RWPE1 (cell line): ENCODE data around the gene INPP4B.

Experiments used
- CTCF ChIA-PET: fragments of 350-600 bp; sonication (Branson Sonifier 250); formaldehyde crosslinking; extraction: SDS; loops from one replicate; lab custom pipeline; 2021; lab: Yijun Ruan, JAX
- POLR2A ChIA-PET: fragments of 400-600 bp; formaldehyde crosslinking; extraction: SDS; loops from one replicate; lab custom pipeline; 2020; ENCODE audit warnings: antibody characterized with exemption; ENCODE audit not compliant: low non-redundant PET; lab: Yijun Ruan, JAX
- DNase-seq: peaks from one replicate; pipeline ENCODE4 v3.0.0; 2012; ENCODE audit warnings: low spot score
- H3K27ac ChIP-seq: fragments of 450-650 bp; 2 replicates; pipeline ENCODE4 v1.5.1; 2017
- CTCF ChIP-seq: fragments of 450-650 bp; conservative IDR thresholded peaks from 2 replicates; pipeline ENCODE4 v1.5.1; 2017; ENCODE audit warnings: low read depth, mild to moderate bottlenecking

Gene INPP4B

GRCh38 chr4:142566777-142567176 lies 279.3 kb downstream of the INPP4B start:
- ChIA-PET CTCF (no interaction called here), POLR2A (no interaction called here)
- TF ChIP-seq CTCF, result no peak
- DNase-seq, result no peak
- no peak overlapping the region for H3K27ac ChIP-seq

- DNase-seq, result no peak
- H3K27ac ChIP-seq, result no peak overlapping the region
- ChIA-PET POLR2A (no interaction called here), CTCF (no interaction called here)
- no peak for TF ChIP-seq CTCF
These were observed 279.9 kb downstream of the INPP4B start for GRCh38 chr4:142566243-142566642.

- ChIA-PET CTCF (no interaction called here), POLR2A (no interaction called here)
- no peak for TF ChIP-seq CTCF
- DNase-seq, result no peak
- H3K27ac ChIP-seq, result no peak overlapping the region
These were observed 280.3 kb downstream of the INPP4B start for GRCh38 chr4:142565771-142566170.

GRCh38 chr4:142563682-142564291 lies 282.3 kb downstream of the INPP4B start:
- ChIA-PET POLR2A (no interaction called here), CTCF (no interaction called here)
- TF ChIP-seq CTCF, result no peak
- peak; percentile 10 for DNase-seq
- no peak overlapping the region for H3K27ac ChIP-seq

- CTCF ChIA-PET, result interaction anchor here (0.6 kb wide), 2 partner anchors 39 to 647 kb away, joined by 3 read pairs; no protein-coding TSS in a partner anchor
- DNase-seq, result no peak
- no peak overlapping the region for H3K27ac ChIP-seq
These were observed 286.1 kb downstream of the INPP4B start for GRCh38 chr4:142559986-142560385.

GRCh38 chr4:142558851-142559250 lies 287.2 kb downstream of the INPP4B start:
- CTCF ChIA-PET, result interaction anchor here (0.6 kb wide), 1 partner anchor 674 kb away, joined by 5 read pairs; no protein-coding TSS in a partner anchor
- H3K27ac ChIP-seq, result no peak overlapping the region
- POLR2A ChIA-PET, result no interaction called here
- DNase-seq, result no peak
- no peak for TF ChIP-seq CTCF

More at GRCh38 chr4:142559986-142560385, 286.1 kb downstream of the INPP4B start:
- TF ChIP-seq CTCF, result no peak
- POLR2A ChIA-PET, result no interaction called here
